ENCODE data around the gene FOSB.

DNA sequence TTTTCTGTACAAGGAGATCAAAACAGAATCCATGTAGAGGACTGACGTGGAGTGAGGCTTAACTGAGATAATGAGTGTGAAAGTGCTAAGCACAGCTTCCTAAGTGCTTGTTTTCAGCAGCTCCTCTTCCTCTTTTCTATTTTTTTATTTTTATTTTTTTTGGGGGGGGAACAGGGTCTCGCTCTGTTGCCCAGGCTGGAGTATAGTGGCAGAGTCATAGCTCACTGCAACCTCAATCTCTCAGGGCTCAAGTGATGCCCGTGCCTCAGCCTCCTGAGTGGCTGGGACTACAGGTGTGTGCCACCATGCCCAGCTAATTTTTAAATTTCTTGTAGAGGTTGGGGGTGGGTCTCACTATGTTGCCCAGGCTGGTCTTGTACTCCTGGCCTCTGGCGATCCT lies 5.6 kb upstream of the FOSB start:
- TF ChIP-seq, protein P1, sequence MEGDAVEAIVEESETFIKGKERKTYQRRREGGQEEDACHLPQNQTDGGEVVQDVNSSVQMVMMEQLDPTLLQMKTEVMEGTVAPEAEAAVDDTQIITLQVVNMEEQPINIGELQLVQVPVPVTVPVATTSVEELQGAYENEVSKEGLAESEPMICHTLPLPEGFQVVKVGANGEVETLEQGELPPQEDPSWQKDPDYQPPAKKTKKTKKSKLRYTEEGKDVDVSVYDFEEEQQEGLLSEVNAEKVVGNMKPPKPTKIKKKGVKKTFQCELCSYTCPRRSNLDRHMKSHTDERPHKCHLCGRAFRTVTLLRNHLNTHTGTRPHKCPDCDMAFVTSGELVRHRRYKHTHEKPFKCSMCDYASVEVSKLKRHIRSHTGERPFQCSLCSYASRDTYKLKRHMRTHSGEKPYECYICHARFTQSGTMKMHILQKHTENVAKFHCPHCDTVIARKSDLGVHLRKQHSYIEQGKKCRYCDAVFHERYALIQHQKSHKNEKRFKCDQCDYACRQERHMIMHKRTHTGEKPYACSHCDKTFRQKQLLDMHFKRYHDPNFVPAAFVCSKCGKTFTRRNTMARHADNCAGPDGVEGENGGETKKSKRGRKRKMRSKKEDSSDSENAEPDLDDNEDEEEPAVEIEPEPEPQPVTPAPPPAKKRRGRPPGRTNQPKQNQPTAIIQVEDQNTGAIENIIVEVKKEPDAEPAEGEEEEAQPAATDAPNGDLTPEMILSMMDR (IDR thresholded peaks at IDR 0.05) = no peak
- no peak for TF ChIP-seq POLR2A (IDR thresholded peaks at IDR 0.05)
